Adrenal gland (tissue), 12 donors: ENCODE data around the gene ASTE1. TPM values are rescaled to one million over a fixed set of nuclear protein-coding genes. Genes with fewer than 3 reads are reported as not detected.
A peak's percentile ranks its signal among the peaks of the same experiment; 100 is the strongest.

Experiments
- DNase-seq, 7 donors: peaks; one replicate each; pipeline ENCODE4 v3.0.0-alpha.2; 2019 to 2020
- H3K27ac ChIP-seq, 5 donors: fragments of 200-600 bp; sonication (generic) in 4 of 5; 1 replicate in 3 of 5; 2 replicates in 2 of 5; pipeline versions ENCODE4 v1.5.1 to v1.8.0; 2016 to 2020; ENCODE audit warnings: mild to moderate bottlenecking in 1 of 5
- H3K27me3 ChIP-seq: fragments of 200-600 bp; 2 replicates; pipeline ENCODE4 v1.8.0; 2021
- H3K36me3 ChIP-seq, 2 donors: fragments of 200-600 bp; replicated peaks in 1 of 2; 1 replicate in 1 of 2; 2 replicates in 1 of 2; pipeline versions ENCODE4 v1.5.1 to v1.8.0; 2018 to 2022
- H3K4me1 ChIP-seq, 2 donors: fragments of 200-600 bp; replicated peaks in 1 of 2; 1 replicate in 1 of 2; 2 replicates in 1 of 2; pipeline versions ENCODE4 v1.5.1 to v1.8.0; 2018 to 2021
- H3K4me3 ChIP-seq, 4 donors: fragments of 200-600 bp; sonication (generic) in 3 of 4; one replicate each; pipeline ENCODE4 v1.5.1; 2016 to 2018
- H3K9me3 ChIP-seq, 3 donors: fragments of 200-600 bp; sonication (generic) in 1 of 3; replicated peaks in 1 of 3; 1 replicate in 2 of 3; 2 replicates in 1 of 3; pipeline versions ENCODE4 v1.5.1 to v1.8.0; 2016 to 2021
- POLR2A ChIP-seq, 2 donors: fragments of 450-650 bp; IDR thresholded peaks; one replicate each; pipeline ENCODE4 v1.6.1; 2017; ENCODE audit warnings: antibody characterized with exemption in 2 of 2, mild to moderate bottlenecking in 2 of 2, moderate library complexity in 1 of 2
- WGBS, 4 donors: extraction: QIAGEN DNeasy Blood & Tissue Kit in 2 of 4; methylation state at CpG; one replicate each; pipeline versions ENCODE4 v1.1.5 to v1.1.7; 2013 to 2017; 5-methylcytosine and 5-hydroxymethylcytosine counted together
- intact Hi-C, 2 donors: fragments of 100-400 bp; cut with DNase I; formaldehyde crosslinking; loops; one replicate each; pipeline versions ENCODE4 v1.14.1 to v1.15.0; 2022 to 2023
- polyA plus RNA-seq, 3 donors: library from polyadenylated mRNA; stranded (reverse); fragments of 200-250 nt in 2 of 3; fragments of 350-450 nt in 1 of 3; fragmentation: Illumina TruSeq in 1 of 3; extraction: RNeasy Lipid Tissue Mini Kit (QIAGEN cat#74804) in 1 of 3; gene quantifications; one replicate each; pipeline ENCODE4 v1.2.3, GENCODE V29; 2013 to 2014
- total RNA-seq, 9 donors: library from RNA; depleted of rRNA in 4 of 9; stranded (reverse); fragments of >200 nt in 4 of 9; fragments of 120-200 nt in 1 of 9; fragmentation: NEBNext Ultra II Directional in 1 of 9; extraction: Animal tissue kit (Norgen Biotek cat#: 25700) in 1 of 9; gene quantifications; one replicate each; pipeline versions ENCODE4 v1.1.0 to v1.2.4, GENCODE V29; 2013 to 2023
- TF ChIP-seq, protein P1 (sequence below), 6 experiments: fragments of 450-650 bp in 4 of 6; fragments of 200-600 bp in 2 of 6; sonication (generic) in 1 of 6; IDR thresholded peaks; 1 replicate in 5 of 6; 2 replicates in 1 of 6; pipeline versions ENCODE4 v1.5.1 to v1.8.0; 2016 to 2021; ENCODE audit warnings: antibody characterized with exemption in 6 of 6, mild to moderate bottlenecking in 2 of 6, moderate library complexity in 1 of 6
- donor health status: healthy with polysubstance abuse.
- donor health status: Bipolar disorder and iron deficiency.
- donor health status: DM: yes; HTN: yes; CAD: no.
- donor health status: DM: no; HTN: no; CAD: no.
- donor health status: DM: no; HTN: no; CAD: no.
- donor health status: DM: yes; HTN: yes; CAD: no.

The ASTE1 gene
- total and polyA plus RNA-seq, 12 donors: 1.8 to 8.7 (median 6.1) TPM

DNA sequence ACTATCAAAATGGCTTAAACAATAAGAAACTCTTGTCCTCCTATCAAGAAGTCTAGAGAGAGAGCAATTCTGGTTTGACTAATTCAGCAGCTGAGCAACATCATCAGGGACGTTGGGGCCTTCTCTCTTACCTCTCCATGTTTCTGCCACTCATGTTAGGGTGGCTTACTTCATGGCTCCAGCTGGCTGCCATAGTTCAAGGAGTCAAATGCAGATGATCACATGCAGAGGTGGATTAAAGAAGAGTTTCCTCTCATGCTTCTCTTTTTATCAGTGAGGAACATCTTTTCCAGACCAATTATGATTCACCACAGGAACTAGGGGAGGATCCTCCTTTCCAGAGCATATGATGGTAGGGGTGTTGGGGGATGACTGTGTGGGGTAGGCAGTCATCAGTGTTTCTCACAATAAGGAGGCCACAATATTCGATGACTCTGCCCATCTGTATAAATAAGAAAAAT, 45.5 kb upstream of the ASTE1 start:
- Histone ChIP-seq H3K4me1 (no peaks in the 10 kb centered on the region), H3K4me3 (no peak overlapping the region), H3K27me3 (no peaks in the 10 kb centered on the region), H3K27ac (no peak overlapping the region), H3K9me3 (no peaks in the 10 kb centered on the region), H3K36me3 (no peaks in the 10 kb centered on the region)
- no peak for TF ChIP-seq POLR2A (IDR thresholded peaks at IDR 0.05)
- TF ChIP-seq, protein P1, sequence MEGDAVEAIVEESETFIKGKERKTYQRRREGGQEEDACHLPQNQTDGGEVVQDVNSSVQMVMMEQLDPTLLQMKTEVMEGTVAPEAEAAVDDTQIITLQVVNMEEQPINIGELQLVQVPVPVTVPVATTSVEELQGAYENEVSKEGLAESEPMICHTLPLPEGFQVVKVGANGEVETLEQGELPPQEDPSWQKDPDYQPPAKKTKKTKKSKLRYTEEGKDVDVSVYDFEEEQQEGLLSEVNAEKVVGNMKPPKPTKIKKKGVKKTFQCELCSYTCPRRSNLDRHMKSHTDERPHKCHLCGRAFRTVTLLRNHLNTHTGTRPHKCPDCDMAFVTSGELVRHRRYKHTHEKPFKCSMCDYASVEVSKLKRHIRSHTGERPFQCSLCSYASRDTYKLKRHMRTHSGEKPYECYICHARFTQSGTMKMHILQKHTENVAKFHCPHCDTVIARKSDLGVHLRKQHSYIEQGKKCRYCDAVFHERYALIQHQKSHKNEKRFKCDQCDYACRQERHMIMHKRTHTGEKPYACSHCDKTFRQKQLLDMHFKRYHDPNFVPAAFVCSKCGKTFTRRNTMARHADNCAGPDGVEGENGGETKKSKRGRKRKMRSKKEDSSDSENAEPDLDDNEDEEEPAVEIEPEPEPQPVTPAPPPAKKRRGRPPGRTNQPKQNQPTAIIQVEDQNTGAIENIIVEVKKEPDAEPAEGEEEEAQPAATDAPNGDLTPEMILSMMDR (IDR thresholded peaks at IDR 0.05): no peak
- no peak for DNase-seq
- intact Hi-C loops: no loop called here
- WGBS, 4 donors: 64 to 72% (median 69%) methylated on average over 2 of the region's 2 CpGs

DNA sequence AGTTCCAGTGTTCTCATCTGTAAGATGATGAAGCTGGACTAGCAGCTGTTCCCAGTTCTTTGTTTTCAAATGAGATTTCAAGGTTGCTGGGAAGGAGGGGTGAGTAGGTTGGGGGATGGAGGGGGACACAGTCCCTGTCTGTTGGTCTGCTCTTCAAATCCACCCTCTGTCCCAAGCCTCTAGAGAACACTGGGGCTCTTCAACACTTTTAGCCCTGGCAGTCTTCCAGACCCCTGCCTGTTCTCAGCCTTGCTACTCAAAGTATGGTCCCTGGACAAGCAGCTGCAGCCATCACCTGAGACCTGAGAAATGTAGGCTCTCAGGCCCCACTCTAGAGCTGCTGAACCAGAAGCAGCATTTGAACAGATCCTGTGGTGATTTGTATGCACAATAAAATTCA, 41.4 kb upstream of the ASTE1 start:
- Histone ChIP-seq H3K4me1 (no peaks in the 10 kb centered on the region), H3K27ac (no peak overlapping the region), H3K36me3 (no peaks in the 10 kb centered on the region), H3K4me3 (no peak overlapping the region), H3K27me3 (no peaks in the 10 kb centered on the region), H3K9me3 (no peaks in the 10 kb centered on the region)
- intact Hi-C loops: no loop called here
- TF ChIP-seq, protein P1 (IDR thresholded peaks at IDR 0.05): no peak
- TF ChIP-seq POLR2A (IDR thresholded peaks at IDR 0.05): no peak
- DNase-seq: no peak

GRCh38 chr3:131053043-131053859, 26.6 kb upstream of the ASTE1 start:
- intact Hi-C loops: no loop called here
- TF ChIP-seq, protein P1 (IDR thresholded peaks at IDR 0.05): peak; percentile 20 to 53 (median 41)
- TF ChIP-seq POLR2A (IDR thresholded peaks at IDR 0.05): no peak
- 67 to 71% (median 68%) methylated on average over 3 of the region's 3 CpGs for WGBS, 4 donors

GRCh38 chr3:131050001-131050400, 23.4 kb upstream of the ASTE1 start:
- Histone ChIP-seq H3K27me3 (no peaks in the 10 kb centered on the region), H3K9me3 (no peaks in the 10 kb centered on the region), H3K36me3 (no peaks in the 10 kb centered on the region), H3K4me1 (no peaks in the 10 kb centered on the region), H3K27ac (no peak overlapping the region), H3K4me3 (no peak overlapping the region)
- intact Hi-C loops: no loop called here
- no peak for DNase-seq
- TF ChIP-seq POLR2A (IDR thresholded peaks at IDR 0.05): no peak
- TF ChIP-seq, protein P1 (IDR thresholded peaks at IDR 0.05): no peak
- WGBS, 4 donors: 71 to 80% (median 77%) methylated on average over 3 of the region's 3 CpGs

More at GRCh38 chr3:131053043-131053859, 26.6 kb upstream of the ASTE1 start:
- H3K4me1 ChIP-seq: no peaks in the 10 kb centered on the region
- no peak overlapping the region for H3K4me3 ChIP-seq
- H3K36me3 ChIP-seq: no peaks in the 10 kb centered on the region
- H3K9me3 ChIP-seq: no peaks in the 10 kb centered on the region
- H3K27ac ChIP-seq: no peak overlapping the region
- no peak for DNase-seq
- H3K27me3 ChIP-seq: no peaks in the 10 kb centered on the region
